Activated naive CD8-positive, alpha-beta T cell treated with anti-CD3 and anti-CD28 coated beads, Interleukin-2, amount 50 U/mL, for 16 hours (primary cell): ENCODE data around the gene MEF2C.
"Not testable (repeated sequence)": the region's sequence is repeated elsewhere in the genome, so short reads cannot be mapped to it uniquely, and the experiment has no call there.

Experiments used
- DNase-seq: peaks from one replicate; pipeline ENCODE4 v3.0.0-alpha.2; 2020; ENCODE audit warnings: low read depth, low spot score

The MEF2C gene

DNA sequence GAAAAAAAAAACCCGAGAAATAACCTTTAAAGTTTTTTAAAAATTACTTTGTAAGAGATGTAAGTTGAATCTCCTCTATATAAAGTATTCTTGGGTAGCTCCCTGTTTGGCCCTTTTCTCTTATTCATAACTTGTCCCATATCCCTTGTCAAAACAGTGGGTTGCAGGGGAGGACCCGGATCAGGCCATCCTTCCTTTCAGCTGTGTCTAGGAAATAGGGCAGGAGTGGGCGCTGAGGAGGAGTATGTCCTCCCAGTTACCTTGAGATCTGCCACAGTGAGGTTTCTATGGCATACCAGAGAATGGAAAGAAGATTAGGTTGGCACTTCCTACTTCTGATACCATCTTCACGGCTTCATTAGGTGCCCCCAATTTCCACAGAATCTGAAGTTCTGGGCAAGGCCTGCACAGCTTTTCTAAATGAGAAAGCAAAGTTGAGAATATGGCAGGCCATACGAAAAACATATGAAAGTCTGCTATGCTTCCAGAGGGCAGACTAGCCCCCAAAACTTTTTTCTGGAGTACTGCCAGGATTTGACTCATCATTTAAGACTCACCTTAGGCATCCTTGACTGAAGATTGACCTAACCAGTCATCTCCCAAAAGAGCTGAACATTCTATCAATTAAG is 20.3 kb downstream of the MEF2C start:
- DNase-seq, result no peak

DNA sequence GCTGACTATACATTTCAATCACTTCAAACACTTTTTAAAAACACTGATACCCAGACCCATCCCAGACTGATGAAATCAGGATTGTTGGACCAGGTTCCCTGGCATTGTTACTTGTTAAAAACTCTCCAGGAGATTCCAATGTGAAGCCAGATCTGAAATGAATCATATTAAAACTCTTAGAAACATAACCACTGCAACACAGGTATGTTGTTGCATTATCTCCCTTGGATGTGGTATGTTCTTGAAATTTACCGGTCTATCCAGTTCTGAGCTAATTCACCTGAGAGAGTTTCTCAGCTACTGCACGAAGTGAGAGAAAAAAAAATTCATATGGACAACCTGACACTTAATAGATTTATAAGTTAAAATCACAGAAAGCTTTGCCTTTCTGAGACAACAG is 21.8 kb downstream of the MEF2C start:
- DNase-seq, result no peak

DNA sequence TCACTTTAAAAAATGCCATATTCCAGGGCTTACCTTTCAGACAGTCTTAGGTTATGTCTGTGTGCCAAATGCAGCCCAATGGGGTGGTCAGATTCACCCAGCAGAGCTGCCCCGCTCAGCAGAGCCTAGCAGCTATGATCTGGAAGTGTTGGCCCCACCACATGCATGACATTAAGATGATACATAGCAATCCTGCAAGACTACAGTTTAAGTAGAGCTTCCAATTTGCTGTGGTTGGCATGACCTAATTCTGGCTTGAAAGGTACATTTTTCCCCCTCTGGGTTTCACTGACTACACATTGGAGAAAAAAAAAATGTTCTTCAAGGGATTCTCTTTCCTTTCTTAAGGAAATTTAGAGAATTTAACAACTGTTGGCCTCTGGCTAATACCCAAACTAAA is 22.5 kb downstream of the MEF2C start:
- DNase-seq, result no peak

DNA sequence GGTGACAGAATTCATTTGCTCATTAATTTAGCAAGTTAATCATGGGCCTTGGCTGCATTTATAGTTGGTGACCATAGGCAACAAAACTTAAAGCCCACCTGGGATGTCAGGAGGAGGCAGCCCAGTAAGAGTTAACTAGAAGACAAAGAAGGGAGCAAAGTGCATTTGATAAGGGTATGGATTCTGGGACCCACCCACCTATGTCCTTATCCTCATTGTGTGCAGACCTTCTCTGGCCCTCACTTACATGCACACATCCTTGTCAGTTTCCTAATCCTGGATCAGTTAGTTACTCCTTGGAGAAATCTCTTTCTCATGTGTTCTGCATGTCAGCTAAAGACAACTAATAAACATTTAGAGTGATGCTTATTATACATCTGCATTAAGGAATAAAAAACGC is 24.6 kb downstream of the MEF2C start:
- DNase-seq, result no peak

DNA sequence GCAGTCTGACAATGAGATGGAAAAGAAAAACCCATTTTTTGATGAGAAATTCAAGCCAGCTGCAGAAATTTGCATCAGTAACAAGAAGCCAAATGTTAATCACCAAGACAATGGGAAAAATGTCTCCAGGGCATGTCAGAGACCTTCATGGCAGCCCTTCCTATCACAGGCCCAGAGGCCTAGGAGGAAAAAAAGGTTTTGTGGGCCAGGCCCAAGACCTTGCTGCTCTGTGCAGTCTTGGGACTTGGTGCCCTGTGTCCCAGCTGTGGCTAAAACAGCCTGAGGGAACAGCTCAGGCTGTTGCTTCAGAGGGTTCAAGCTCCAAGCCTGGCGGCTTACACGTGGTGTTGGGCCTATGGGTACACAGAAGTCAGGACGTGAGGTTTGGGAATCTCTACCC is 26.6 kb downstream of the MEF2C start:
- DNase-seq, result not testable (repeated sequence)

DNA sequence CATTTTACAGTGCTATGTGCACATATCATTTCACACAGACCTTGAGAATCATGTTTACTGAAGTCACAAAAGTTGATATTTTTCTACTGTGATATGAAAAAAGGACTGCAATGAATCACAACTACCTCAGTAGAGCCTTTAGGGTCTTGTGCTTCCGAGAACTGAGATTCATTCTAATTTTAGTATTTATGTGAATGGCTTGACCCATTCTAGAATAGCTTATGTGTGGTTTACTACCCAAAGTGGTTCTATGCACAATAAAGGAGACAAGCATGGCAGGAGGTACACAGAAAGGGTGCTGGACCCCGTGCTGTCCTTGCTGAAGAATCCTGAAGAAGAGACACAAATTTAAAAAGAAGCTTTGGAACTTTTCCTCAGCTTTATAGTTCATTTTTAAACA is 28.2 kb downstream of the MEF2C start:
- no peak for DNase-seq

DNA sequence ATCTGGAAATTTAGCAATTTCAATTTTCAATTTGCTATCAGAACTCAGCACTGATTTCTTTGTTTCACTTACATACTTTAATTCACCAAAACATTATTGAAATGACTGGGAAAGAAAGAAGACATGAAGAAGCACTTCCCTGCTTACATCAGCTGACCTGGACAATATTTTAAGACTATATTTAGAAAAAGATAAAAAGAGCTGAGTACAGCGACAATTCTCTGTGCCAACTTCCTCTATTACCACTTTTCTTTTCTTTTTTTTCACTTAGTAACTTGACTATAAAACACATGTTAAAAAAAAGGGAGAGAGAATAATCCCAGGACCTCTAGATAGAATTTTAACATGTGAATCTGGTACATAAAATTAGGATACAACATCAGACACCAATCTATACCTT is 35.6 kb downstream of the MEF2C start:
- DNase-seq, result no peak

DNA sequence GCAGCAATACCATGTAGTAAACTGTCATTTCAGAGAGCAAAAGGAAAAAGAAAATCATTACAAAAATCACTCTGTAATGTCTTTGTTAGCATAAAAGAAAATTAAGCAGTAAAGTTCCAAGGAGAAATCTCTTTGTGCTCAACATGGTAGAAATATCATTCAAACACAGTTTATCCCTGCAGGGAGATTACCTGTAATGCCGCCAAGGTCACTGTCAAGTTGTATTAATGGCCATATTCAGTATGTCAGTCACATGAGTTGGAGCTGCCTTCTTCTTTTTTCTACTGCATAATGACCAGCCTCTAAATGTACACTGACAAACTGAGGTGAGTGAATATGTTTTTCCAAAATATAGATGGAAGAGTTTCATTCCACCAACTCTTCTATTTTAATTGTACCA is 36.5 kb downstream of the MEF2C start:
- no peak for DNase-seq

DNA sequence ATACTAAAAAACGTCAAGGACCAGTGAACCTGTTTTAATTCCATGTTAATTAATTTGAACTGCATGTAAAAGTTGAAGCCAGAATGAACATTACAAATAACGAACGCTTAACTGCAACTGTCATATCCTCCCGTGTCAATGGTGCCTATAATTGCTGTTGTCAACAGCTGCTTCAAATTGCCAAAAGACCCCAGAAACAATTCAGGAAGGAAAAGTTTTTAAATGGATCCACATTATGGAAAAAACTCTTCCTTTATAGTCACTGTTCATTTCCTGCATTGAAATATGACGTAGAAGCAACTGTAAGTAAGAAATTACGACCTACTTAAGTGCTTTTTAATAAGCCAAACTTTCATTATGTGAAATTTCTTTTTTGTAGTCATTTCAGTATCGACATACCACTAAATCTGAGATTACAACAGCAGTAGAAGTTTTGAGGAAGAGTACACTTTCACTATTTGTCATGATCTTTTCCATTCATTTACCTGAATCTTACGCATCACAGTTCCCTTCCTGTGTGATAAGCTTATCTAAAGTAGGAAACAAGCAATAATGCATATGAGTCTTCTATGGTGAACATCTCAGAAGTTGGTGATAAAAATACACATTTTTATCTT is 37.8 kb downstream of the MEF2C start:
- no peak for DNase-seq

DNA sequence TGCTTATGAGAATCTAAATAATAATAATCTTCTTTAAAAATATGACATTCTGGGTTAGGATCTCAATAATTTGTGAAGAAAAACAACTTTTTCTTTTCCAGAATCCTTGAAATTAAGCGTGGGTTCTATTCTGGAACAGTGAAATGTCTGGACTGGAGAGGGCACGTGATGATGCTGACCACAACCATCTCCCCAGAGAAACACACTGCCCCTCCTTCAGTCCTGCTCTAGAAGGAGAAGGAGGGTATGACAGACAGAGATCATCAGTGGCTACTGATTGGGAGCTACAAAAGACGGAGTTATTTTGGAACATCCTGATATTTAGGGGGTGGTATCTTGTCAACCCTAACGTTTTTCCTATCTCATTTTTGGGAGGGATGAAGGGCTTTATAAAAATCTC is 40.2 kb downstream of the MEF2C start:
- DNase-seq, result no peak

DNA sequence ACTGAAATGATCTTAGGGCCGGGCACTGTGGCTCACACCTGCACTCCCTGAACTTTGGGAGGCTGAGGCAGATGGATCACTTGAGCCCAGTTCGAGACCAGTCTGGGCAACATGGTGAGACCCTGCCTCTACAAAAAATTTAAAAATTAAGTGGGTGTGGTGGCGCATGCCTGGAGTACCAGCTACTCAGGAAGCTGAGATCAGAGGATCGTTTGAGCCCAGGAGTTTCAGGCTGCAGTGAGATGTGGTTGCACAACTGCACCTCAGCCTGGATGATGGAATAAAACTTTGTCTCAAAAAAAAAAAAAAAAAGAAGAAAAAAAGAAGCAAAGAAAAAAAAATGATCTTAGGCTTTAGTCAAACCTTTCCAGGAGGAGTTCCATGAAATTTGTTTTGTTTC is 41.8 kb downstream of the MEF2C start:
- DNase-seq, result no peak

DNA sequence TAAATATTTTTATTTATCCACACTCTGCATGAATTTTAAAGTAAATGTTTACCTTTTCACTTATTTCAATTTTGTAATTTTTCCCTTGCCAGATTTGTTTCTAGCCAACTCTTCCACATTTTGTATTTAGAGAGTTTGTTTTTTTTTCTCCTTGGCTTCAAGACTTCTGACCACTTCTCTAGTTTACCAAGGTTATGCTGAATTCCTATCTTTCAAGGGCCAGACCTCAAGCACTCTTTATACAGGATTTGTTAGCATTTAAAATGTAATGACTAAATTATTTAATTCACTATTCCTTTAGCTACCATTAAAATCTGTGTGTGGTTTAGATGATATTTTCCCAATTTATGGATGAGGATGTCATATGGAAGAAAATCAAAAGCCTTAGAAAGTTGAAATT is 42.5 kb downstream of the MEF2C start:
- no peak for DNase-seq

DNA sequence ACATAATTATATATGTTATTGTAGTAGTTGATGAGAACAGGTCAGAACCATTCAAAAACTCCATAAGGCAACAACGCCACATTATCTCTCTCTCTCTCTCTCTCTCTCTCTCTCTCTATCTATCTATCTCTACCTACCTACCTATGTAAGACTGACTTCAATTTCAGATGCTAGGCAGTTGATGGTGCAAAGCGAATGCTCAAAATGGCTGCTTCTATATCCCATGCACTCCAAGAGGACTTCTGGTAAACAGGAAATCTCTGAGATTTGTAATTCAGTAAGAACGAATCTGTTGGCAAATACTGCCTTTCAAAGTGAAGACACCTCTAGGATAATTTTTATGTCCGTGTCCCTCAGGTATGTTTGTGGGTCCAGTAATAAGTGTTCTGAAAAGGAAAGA is 43.7 kb downstream of the MEF2C start:
- DNase-seq, result no peak

DNA sequence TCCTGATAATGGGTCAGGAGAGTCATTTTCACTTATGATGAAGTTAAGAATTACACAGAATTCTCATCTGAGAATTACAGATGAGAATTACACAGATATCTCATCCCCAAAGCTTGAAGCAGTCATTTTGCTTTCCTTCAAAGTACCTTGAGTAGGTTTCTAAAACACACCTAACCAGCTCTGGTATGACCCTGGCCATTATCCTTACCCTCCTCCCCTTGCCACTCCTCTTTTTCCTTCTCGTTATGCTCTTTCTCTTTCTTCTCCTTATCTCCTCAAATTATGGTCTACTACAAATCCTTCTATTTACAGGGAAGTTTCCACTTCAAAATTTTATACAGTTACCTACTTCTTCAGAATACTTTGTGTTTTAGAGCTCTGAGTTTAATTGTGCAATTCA is 44.5 kb downstream of the MEF2C start:
- no peak for DNase-seq

DNA sequence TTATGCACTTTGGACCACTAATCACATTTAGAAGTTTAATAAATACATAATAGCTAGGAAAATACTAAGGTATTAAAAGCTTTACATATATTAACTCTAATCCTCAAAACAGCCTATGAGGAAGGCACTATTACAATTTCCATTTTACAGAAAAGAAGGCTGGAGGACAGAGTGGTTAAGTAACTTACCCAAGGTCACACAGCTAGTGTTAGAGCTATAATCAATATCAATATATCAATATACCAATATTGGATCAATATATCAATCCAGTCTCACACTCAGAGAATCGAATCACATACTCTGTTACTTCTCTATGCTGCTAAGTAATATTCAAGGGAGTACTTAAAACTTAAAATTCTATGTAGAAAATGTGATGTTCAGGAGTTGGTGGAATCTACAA is 45.2 kb downstream of the MEF2C start:
- no peak for DNase-seq

DNA sequence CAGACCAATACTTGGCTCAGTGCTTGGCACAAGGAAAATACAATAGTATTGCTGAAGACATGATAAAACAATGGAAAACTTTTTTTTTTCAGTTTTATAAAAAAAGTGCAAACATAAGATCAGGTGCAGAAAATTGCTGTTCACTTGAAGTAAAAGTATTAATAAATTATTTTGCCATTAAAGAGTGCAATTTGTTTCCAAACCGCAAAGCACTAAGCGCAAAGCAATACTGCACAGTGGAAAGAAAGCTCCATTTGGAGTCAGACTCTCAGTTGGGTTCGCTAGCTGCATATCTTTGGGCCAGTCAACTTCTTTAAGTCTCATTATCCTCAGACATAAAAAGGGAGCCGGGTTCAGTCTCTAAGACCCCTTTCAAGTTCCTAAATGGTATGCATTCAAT is 45.8 kb downstream of the MEF2C start:
- no peak for DNase-seq

DNA sequence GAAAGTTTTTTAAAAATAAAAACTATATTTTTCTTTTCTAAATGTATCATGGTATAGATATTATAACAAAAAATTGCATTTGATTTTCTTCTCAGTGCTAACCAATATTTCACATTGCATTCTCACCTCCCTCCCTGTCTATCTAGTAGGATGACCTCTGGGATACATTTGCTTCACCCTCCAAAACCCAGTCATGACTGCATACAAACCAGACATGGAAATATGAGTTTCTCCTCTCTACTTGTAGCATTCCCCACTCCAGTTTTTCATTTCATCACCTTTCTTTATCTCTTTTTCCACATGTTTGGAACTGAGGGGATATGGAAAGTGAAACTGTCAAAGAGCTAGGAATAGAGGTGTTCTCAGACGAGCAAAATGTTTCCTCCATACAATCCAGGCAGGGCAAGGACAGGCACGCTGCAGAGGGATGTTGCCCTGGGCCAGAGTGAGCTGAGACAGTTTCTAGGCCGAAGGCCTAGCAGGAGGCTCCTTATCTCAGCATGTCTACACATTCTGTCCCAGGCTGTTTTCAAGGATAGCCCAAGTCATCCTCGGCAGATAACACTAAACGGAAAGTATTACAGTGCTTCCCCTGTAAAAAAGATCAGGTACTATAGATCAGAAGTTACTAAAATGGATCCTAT is 46.7 kb downstream of the MEF2C start:
- DNase-seq, result no peak

DNA sequence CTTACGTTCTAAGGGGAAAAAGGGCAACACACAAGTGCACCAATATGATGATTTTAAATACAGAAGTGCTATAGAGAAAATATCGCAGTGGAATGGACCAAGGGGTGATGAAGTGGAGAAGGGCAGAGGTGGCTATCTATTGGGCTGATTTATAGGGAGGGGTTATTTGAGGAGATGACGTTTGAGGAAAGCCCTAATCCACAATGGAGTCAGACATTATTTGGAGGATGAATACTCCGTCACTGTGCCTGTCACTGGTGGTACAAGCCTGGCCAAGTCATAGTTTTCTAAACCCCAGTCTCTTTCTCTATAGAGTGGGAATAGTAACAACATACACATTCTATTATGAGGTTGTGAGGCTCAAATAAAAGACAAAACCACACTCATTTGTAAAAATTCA is 48.5 kb downstream of the MEF2C start:
- DNase-seq, result no peak

DNA sequence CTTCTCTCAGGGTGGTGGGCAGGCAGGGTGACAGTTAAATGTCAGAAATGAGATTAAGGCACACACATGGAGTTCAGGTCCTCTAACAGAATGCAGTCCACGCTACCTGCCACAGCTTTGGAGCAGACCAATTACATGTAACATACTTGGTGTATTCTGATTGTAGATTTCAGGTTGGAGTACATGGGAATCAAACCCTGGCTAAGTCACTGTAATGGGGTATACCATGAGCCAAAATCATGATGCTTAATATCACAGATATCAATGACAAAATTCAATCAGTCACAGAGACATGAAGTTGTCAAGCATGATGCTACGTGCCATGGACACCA is 48.9 kb downstream of the MEF2C start:
- DNase-seq, result no peak

DNA sequence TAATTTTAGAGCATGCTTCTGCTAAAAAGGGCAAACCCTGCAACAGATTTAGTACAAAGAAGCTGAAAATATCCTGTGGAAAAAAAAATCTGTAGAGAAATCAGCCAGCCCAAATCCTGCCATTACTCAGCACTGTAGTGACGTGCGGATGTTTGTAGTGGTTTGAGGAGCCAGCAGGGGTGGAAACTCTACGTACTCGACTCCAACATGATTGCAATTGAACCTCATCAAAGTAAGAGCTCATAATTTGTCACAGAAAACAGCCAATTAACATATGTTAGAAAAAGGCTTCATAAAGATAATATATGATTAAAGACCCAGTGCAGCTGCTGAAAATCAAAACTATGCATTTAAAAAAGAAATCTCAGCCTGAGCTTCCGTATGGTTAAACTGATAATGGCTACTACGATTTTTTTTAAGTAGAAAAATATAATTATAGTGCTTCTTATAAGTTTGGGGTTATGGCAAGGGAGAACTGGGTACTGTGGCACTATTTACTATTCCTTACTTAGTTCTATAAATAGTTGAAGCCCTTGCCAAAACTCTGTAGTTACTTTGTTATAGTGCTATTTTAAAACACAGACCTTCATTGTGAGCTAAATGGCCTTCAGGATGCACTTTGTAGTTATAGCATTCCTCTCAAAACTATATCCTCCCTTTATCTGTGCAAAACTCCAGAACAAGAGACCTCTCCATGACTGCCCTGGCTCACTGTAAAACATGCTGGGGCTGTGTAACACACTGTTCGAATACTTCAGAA is 49.4 kb downstream of the MEF2C start:
- DNase-seq, result peak; percentile 29

DNA sequence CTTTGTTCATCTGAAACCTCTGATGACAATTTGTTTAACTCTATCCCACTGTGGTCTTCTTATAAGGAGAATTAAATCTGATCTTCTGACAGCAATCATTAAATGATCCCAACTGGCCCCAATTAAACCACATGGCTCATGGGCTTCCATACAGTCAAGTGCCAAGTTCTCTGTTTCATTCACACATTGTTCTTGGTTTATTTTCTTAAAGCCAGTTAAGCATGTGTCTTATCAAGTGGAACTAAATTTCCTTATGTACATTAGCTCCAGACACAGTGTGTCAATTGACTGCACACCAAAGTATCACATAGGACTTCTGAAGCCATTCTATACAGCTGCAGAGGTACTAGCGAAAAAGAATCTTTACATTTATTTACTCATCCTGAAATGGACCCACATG is 51.2 kb downstream of the MEF2C start:
- no peak for DNase-seq

DNA sequence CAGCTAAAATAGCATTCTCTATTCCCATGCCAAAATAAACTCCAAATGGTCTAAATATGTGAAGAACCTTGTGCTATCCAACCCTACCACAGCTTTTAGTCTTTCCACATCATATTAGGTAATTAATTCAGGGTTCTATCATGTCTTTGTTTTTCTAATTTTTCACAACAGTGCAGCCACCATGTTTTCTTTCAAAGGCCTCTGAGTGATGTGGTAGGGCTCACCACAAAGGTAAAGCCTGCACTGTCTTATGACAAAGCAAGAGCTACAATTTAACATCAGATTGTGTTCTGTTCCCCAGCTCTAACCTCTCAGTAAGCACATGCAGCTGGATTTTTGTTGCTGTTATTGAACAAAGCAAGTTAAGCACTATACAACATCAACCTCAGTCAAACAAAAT is 52.4 kb downstream of the MEF2C start:
- no peak for DNase-seq

DNA sequence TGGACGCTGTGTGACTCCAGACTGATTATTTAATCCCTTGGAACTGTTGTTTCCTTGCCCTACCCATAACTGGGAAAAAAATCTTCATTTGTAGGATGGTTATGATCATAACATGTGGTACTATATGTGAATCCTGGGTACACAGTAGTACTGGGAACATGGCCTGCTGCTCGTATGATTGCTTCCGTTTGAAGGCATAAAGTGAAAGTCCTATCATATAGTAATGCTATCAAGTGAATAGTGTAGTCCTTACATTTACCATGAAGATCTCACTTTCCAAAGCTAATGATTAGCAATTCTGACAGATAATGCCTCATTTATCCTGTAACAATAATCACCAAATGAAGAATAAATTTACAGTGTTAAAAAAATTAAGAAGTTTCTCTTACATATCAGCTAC is 53.2 kb downstream of the MEF2C start:
- DNase-seq, result no peak
